Heart right ventricle (tissue), 16 donors: Measurements from ENCODE around the gene EFCAB8. TPM values are rescaled to one million over a fixed set of nuclear protein-coding genes. Genes with fewer than 3 reads are reported as not detected.

Source experiments
- ATAC-seq, 8 donors: fragments of 200-7000 bp; cut with Tn5 transposase; one replicate each; pipeline ENCODE4 v1.9.1; 2020; ENCODE audit warnings: mild to moderate bottlenecking in 8 of 8, moderate library complexity in 8 of 8, moderate number of reproducible peaks in 1 of 8
- DNase-seq, 2 donors: peaks; one replicate each; pipeline ENCODE4 v3.0.0-alpha.2; 2020
- H3K27ac ChIP-seq, 10 donors: fragments of 200-600 bp; sonication (generic) in 2 of 10; one replicate each; pipeline versions ENCODE4 v1.5.0 to v1.8.0; 2020 to 2022; ENCODE audit warnings: mild to moderate bottlenecking in 3 of 10
- H3K27me3 ChIP-seq, 7 donors: fragments of 200-600 bp; one replicate each; pipeline ENCODE4 v1.8.0; 2021 to 2022; ENCODE audit warnings: mild to moderate bottlenecking in 2 of 7
- H3K36me3 ChIP-seq, 9 donors: fragments of 200-600 bp; sonication (generic) in 1 of 9; one replicate each; pipeline versions ENCODE4 v1.5.0 to v1.8.0; 2020 to 2022; ENCODE audit warnings: mild to moderate bottlenecking in 2 of 9
- H3K4me1 ChIP-seq, 9 donors: fragments of 200-600 bp; sonication (generic) in 1 of 9; one replicate each; pipeline versions ENCODE4 v1.5.0 to v1.8.0; 2020 to 2022; ENCODE audit warnings: mild to moderate bottlenecking in 4 of 9
- H3K4me3 ChIP-seq, 10 donors: fragments of 200-600 bp; sonication (generic) in 2 of 10; one replicate each; pipeline versions ENCODE4 v1.5.0 to v1.8.0; 2020 to 2022; ENCODE audit warnings: mild to moderate bottlenecking in 7 of 10, moderate library complexity in 2 of 10
- H3K9me3 ChIP-seq, 11 donors: fragments of 200-600 bp in 10 of 11; sonication (generic) in 2 of 11; one replicate each; pipeline versions ENCODE4 v1.5.0 to v1.8.0; 2013 to 2022; ENCODE audit warnings: mild to moderate bottlenecking in 2 of 11, control low read depth in 1 of 11, moderate library complexity in 1 of 11
- CTCF ChIP-seq, 9 donors: fragments of 200-600 bp; sonication (generic) in 2 of 9; IDR thresholded peaks; one replicate each; pipeline versions ENCODE4 v1.5.0 to v1.8.0; 2021 to 2022; ENCODE audit warnings: antibody characterized with exemption in 9 of 9, mild to moderate bottlenecking in 5 of 9, moderate library complexity in 1 of 9
- WGBS, 2 donors: extraction: QIAGEN DNeasy Blood & Tissue Kit; methylation state at CpG; one replicate each; pipeline ENCODE4 v1.1.7; 2013; ENCODE audit warnings: inconsistent platforms in 1 of 2; 5-methylcytosine and 5-hydroxymethylcytosine counted together
- intact Hi-C, 10 donors: fragments of 100-400 bp; cut with DNase I; formaldehyde crosslinking; loops; one replicate each; pipeline versions ENCODE4 v1.11.1 to v1.14.2; 2022
- polyA plus RNA-seq, 2 donors: library from polyadenylated mRNA; stranded (reverse); fragments of 200-250 nt; gene quantifications; one replicate each; pipeline ENCODE4 v1.2.3, GENCODE V29; 2013
- total RNA-seq, 10 donors: library from RNA; stranded (reverse); fragmentation: NEBNext Ultra II Directional in 3 of 10; extraction: Animal tissue kit (Norgen Biotek cat#: 25700) in 3 of 10; gene quantifications; one replicate each; pipeline versions ENCODE4 v1.2.1 to v1.2.4, GENCODE V29; 2021 to 2023
- donor health status: Arrhythmogenic right ventricular cardiomyopathy.
- donor health status: ischemic (EF 13 %, LVEDD 7.1; RV severe dilation, severe dysfunction).
- donor health status: healthy with polysubstance abuse.
- donor health status: DM: no; HTN: yes; CAD: no.
- donor health status: DM: no; HTN: no; CAD: no.
- donor health status: ischemic (EF 25% LVEDD 6.9; RV normal size, moderate dysfunction).
- donor health status: ischemic (EF 25% LVEDD 5.7; RV mildly dilated, moderate dysfunction).
- donor health status: healthy.
- donor health status: DM: yes; HTN: yes; CAD: no.
- donor health status: Ischemic cardiomyopathy.
- donor health status: ischemic (EF 35%, LVEDD 5.7; RV mildly dilated, moderate dysfunction).
- donor health status: nonischemic (EF 11% LVEDD 7.7; RV severe dilation, severe dysfunction).
- donor health status: DM: yes; HTN: yes; CAD: no.
- donor health status: PGD.
- donor health status: ischemic (EF 29% LVEDD 5.4; RV normal size, mild dysfunction).
- donor health status: nonischemic (EF 23%, LVEDD 6.1; RV moderate dilation, normal function).

Gene EFCAB8
- total and polyA plus RNA-seq, 12 donors, result 0.15 to 0.58 TPM; not detected in 10

- 48 to 100% methylated on average over 1 of the region's 1 CpG for WGBS, 2 donors
- intact Hi-C loops, result no loop called here
- Histone ChIP-seq H3K36me3 (peaks cover 0 to 93% (median 47%) of the 10 kb centered on the region in 9 donors), H3K4me3 (no peak overlapping the region), H3K4me1 (peaks cover 0 to 21% (median 11%) of the 10 kb centered on the region in 9 donors), H3K27ac (no peak overlapping the region), H3K9me3 (no peaks in the 10 kb centered on the region), H3K27me3 (no peaks in the 10 kb centered on the region)
- TF ChIP-seq CTCF (IDR thresholded peaks at IDR 0.05), result no peak
- ATAC-seq (no peak), DNase-seq (no peak)
Observed at GRCh38 chr20:32837157-32837556, 21.6 kb upstream of the EFCAB8 start.

GRCh38 chr20:32839227-32839981 lies 19.3 kb upstream of the EFCAB8 start:
- 91 to 95% methylated on average over 17 of the region's 17 CpGs for WGBS, 2 donors
- ATAC-seq, result no peak
- Histone ChIP-seq H3K4me3 (no peak overlapping the region), H3K9me3 (no peaks in the 10 kb centered on the region), H3K4me1 (peaks cover 0 to 18% (median 7%) of the 10 kb centered on the region in 9 donors), H3K27ac (no peak overlapping the region), H3K36me3 (peaks cover 0 to 100% (median 42%) of the 10 kb centered on the region in 9 donors), H3K27me3 (no peaks in the 10 kb centered on the region)
- TF ChIP-seq CTCF (IDR thresholded peaks at IDR 0.05), result no peak
- no peak for DNase-seq
- intact Hi-C loops, result no loop called here

GRCh38 chr20:32839982-32840285 lies 18.8 kb upstream of the EFCAB8 start:
- no peak overlapping the region for H3K4me3 ChIP-seq
- no peak for DNase-seq
- ATAC-seq, result no peak
- 78% methylated on average over 4 of the region's 4 CpGs for WGBS, 2 donors
- H3K27ac ChIP-seq, result no peak overlapping the region
- TF ChIP-seq CTCF (IDR thresholded peaks at IDR 0.05), result no peak
- intact Hi-C loops, result no loop called here
- no peaks in the 10 kb centered on the region for H3K27me3 ChIP-seq
- peaks cover 0 to 100% (median 42%) of the 10 kb centered on the region in 9 donors for H3K36me3 ChIP-seq
- no peaks in the 10 kb centered on the region for H3K9me3 ChIP-seq
- peaks cover 0 to 18% (median 7%) of the 10 kb centered on the region in 9 donors for H3K4me1 ChIP-seq

- H3K4me3 ChIP-seq, result no peak overlapping the region
- H3K9me3 ChIP-seq, result no peaks in the 10 kb centered on the region
- intact Hi-C loops, result no loop called here
- no peak overlapping the region for H3K27ac ChIP-seq
- 59 to 64% methylated on average over 9 of the region's 9 CpGs for WGBS, 2 donors
- ATAC-seq, result no peak
- peaks cover 0 to 100% (median 42%) of the 10 kb centered on the region in 9 donors for H3K36me3 ChIP-seq
- no peak for DNase-seq
- peaks cover 0 to 18% (median 7%) of the 10 kb centered on the region in 9 donors for H3K4me1 ChIP-seq
- H3K27me3 ChIP-seq, result no peaks in the 10 kb centered on the region
- TF ChIP-seq CTCF (IDR thresholded peaks at IDR 0.05), result no peak
Observed at GRCh38 chr20:32841174-32841573, 17.5 kb upstream of the EFCAB8 start.
